NCI-H187 (cell line): Measurements from ENCODE around the gene ELAVL1.
"Not testable (repeated sequence)": the region's sequence is repeated elsewhere in the genome, so short reads cannot be mapped to it uniquely, and the experiment has no call there.

Source experiments
- DNase-seq, 2 experiments: peaks; one replicate each; lab custom pipeline; 2025; lab: John Stamatoyannopoulos, UW

Gene ELAVL1

DNA sequence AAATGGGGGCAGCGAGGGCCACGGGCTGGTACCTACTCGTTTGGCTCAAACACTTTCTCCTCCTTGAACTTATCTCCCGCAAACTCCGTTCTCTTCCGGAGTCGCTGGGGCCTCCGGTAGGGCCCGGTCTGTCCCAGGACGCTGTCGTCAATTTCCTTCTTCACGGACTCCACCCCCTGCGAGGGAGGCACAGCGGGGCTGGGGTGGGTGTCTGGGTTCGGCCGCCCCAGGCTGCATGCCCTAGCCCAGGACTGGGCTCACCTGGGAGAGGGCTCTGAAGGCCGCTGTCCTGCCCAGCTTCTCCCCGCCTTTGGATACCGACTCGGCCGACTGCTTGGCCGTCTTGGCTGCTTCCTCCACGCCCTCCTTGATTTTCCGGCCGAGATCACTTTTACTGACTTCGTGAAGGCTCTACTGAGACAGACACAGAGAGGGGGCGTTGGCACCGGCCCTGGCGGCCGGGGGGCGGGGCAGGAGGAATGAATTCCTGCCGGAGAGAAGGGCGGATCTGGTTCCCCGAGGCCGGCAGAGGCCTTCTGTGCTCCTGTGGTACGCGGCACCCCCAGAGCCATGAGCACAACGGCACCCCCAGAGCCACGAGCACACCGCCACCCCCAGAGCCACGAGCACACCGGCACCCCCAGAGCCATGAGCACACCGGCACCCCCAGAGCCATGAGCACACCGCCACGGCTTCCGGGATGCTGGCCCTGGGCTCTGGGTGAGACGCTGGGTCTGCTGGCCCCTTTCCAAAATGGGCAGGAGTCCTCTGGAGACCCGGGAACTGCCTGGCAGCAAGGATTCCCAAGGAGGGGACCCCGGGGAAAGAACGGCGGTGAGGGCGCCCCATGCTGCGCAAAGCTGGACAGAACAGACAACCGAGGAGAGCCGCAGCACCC is 71.4 kb downstream of the ELAVL1 start:
- no peak for DNase-seq

DNA sequence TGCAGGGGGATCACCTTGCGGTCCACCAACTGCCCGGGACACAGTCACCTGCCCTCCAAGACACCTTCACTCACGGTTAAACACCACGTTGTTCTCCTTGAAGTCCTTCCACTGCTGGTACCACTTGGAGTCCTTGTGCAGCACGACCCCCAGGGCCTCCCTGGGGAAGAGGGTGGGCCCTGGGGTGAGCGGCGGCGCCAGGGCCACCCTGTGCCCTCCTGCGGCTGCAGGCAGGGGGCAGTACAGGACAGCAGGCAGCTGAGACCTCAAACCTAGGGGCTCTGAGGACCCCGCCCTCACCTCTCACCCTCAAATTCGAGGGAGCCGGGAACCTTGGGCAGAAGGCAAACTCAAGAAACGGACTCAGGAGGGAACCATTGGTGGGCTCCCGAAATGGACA is 72.0 kb downstream of the ELAVL1 start:
- no peak for DNase-seq

DNA sequence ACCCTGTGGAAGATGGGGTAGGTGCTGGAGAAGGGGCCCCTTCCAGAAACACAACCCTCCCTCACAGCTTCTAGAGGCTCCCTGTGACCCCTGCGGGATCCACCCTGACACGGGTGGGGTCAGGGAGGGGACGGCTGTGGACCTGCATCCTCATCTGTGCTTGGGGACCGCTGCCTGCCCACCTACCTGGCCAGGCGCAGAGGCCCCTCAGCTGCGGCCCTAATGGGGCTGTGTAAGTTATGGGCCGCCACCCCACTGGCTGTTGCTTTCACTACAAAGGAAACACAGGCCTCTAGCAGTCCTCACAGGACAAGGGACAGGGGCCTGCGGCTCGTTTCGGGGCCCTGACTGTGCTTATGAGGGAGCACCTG is 72.5 kb downstream of the ELAVL1 start:
- no peak for DNase-seq

DNA sequence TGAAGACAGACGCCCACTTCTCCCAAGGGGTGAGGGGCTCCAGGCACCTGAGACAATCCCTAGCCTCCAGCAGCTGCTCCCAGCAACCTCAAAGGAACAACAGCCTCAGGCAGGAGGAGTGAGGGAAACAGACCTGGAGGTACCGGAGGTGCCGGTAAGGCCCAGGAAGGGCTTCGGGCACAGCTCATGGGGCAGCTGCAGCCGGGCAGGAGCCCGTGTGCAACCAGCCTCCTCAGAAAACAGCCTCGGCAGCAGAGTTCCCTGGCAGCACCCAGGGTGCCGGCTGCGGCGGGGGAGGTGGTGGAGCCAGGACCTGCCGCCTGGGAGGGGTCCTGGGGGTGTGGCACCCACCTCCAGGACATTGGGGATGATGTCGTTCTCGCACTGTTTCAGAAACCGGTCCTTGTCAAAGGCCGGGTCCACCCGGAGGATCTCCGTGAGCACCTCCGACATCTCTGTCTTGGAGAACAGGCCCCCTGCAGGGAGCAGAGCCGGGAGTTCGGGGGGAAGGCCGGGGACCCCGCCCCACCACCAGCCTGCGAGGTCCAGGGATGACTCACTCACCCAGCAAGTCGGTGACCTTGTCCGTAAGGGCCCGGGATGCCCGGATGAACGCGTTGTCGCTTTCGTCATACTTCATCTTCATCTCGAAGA is 73.0 kb downstream of the ELAVL1 start:
- no peak for DNase-seq

DNA sequence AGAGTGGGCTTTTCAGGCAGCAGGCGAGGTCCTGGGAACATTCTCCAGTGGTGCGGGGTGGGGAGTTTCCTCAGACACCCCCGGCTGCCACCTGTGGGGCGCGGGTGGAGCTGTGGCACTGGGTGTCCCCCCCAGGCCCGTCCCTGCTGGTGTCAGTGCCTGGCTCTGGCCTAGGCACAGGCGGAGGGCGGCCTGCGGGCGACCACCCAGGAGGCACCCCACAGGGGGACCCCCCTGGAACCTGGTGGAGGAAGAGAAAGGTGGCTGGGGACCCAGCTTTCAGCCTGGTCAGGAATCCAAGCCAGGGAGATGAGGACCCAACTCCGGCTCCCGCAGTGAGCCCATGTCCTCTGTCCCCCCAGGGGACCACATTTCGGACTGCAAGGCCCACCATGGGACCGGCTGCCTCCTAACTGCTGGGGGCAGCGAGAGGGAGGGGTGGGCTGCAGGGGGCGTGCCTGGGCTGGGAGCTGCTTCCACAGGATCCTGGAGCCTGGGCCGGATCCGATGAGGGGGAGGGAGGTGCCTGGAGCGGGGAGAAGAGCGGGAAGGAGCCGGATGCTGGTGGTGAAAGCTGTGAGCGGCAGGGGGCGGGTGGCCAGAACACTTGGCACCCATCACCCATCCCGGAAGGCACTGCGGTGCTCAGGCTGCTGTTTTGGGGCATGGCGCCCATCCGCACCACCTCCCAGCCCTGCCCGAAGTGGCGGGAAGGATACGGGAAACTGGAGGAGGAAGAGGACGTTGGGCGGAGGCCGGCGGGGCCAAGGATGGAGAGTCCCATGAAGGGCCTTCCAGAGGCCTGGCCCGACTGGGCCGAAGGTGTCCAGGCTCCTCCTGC is 74.0 kb downstream of the ELAVL1 start:
- no peak for DNase-seq

DNA sequence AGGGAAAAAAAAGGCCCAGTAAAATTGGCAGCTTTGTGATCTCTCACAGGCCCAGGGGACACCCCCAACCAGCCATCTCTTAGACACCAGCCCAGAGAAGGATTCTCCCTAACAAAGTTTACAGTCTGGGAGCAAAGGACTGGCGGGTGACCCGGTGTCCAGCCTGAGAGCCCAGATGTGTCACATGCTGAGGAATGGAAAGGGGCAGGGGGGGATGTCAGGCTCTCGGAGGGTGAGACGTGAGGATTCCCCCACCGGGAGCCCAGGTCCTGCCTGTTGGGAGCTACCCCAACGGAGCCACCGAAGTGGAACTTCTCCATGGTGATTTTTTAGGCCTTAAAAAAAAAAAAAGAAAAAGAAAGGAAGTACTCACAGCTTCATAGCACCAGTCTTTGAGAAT is 74.7 kb downstream of the ELAVL1 start:
- no peak for DNase-seq

DNA sequence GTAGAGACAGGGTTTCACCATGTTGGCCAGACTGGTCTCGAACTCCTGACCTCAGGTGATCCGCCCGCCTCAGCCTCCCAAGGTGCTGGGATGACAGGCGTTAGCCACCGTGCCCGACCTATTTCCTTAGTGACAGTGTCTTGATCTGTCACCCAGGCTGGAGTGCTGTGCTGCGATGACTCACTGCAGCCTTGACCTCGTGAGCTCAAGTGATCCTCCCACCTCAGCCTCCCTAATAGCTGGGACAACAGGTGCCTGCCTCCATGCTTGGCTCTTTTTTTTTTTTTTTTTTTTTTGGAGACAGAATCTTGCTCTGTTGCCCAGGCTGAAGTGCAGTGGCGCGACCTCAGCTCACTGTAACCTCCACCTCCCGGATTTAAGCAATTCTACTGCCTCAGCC is 75.4 kb downstream of the ELAVL1 start:
- DNase-seq, result not testable (repeated sequence)

DNA sequence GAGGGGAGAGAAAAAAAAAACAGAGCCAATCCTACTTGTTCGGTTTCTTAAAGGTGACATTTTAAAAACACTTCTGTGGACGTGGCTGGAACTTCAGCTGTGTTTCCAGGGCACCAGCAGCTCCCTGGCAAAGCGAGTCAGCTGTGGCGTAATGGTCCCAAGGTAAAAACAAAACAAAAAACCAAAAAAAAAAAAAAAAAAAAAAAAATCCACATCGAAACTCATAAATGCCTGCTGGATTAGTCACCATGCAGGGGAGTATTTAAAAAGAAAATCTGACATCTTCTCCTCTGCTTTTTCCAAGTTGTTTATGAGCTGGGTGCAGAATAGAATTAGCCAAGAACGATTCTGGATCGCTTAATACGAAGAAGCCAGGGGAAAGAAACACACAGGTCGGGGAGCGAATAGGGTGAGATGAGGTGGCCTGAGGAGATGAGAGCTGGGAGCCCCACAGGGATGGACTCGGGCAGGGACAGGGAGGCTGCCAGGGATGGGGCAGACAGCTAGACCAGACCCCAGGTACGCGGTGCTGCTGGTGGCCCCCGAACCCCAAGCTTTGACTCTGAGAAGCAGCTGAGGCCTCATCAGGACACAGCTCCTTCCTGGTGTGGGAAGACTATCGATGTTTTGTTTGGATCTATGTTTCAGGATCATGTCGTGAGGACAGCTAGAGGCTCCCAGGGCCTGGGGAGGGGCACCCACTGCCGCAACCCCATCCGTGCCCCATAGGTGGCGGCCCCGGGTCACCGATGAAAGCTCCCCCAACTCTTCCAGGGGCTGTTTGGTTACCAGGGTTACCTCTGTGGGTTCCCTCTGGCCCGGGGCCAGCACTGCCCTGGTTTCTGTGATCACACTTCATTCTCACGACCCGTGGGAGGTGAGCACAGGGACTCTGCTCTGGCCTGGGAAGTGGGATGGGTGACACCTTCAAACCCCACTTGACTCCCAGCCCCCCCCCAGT is 76.4 kb downstream of the ELAVL1 start:
- no peak for DNase-seq

DNA sequence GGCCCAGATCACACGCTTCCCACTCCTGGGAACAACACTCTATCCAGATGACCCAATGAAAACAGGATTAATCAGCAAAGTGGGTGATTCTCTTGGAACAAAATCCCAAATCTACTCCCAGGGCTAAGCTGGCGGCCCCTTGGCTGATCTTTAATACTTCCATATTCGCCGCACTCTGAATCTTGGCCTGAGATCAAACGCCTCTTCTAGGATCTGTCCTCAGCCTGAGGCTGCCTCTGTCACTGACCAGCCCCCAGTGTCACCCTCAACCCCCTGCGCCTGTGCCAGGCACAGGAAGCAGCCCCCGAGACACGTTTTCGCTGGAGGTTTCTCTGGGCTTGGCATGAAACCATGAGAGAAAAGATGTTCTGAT is 77.1 kb downstream of the ELAVL1 start:
- DNase-seq, result no peak

DNA sequence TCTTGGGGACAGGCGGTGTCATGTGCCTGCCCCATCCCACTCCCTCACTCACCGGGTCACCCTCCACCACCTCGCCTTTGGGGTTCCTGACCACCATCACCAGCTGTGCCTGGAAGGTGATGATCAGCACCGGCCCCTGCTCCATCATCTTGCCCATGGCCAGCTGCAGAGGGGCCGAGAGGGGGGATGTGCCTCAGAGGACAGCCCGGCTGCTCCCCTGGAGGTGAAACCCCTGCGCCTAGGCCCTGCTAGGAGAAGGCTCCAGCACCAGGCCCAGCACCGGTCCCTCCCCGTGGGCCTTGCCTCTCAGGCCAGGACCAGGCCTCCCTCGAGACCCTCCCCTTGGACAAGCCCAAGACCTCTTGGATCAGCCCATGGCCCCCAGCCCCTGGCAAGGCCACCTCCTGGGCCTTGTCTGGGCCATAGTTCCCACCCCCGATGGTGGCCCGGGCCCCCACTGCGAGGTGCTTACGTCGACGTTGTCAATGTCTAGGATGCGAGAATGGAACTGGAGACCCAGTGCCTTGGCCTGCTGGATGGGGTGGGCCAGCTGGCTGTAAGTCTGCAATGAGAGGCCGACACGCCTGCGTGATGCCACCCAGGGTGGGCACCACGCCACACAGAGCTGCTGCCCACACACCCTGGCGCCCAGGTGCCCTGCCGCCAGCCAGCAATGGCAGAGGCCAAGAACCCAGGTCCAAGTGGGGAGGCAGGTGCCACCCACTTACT is 77.7 kb downstream of the ELAVL1 start:
- DNase-seq, result no peak

DNA sequence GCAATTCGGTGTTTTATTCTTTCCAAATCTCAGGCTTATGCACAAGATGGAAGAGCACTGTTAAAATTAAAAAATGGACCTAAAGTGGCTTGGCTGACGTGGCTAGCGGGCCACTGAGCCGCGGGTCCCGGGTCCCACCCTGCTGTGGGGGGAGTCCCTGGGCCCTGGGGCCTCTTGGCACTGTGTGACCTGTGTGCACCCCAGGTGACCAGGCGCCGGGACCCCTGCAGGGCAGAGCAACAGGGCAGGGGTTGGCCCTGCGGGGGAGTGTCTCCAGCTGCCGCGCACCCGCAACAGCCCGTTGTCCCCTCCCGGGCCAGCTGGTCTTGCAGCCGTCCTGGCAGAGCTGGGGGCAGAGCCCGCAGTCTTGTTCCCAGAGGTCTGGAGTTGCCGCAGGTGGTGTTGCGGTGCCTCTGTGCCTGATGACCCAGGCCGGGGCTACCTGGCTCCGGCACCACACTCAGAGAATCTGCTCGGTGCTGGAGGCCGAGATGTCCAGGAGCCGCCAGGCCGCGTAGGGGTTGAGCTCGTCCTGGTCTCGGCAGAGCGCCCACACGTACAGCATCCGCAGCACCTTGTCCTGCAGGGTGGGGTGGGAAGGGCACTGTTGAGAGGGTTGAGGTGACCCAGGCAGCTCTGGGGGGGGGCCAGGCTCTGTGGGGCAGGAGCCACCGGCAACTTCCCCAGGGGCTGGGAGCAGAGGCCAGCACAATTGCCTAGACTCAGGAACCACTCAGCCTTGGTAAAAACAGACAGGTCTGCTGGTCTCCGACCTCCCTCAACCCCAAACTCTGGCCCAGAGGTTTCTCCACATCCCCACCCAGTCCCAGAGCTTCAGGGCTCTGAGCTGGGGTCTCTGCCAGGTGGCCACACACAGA is 78.5 kb downstream of the ELAVL1 start:
- no peak for DNase-seq

DNA sequence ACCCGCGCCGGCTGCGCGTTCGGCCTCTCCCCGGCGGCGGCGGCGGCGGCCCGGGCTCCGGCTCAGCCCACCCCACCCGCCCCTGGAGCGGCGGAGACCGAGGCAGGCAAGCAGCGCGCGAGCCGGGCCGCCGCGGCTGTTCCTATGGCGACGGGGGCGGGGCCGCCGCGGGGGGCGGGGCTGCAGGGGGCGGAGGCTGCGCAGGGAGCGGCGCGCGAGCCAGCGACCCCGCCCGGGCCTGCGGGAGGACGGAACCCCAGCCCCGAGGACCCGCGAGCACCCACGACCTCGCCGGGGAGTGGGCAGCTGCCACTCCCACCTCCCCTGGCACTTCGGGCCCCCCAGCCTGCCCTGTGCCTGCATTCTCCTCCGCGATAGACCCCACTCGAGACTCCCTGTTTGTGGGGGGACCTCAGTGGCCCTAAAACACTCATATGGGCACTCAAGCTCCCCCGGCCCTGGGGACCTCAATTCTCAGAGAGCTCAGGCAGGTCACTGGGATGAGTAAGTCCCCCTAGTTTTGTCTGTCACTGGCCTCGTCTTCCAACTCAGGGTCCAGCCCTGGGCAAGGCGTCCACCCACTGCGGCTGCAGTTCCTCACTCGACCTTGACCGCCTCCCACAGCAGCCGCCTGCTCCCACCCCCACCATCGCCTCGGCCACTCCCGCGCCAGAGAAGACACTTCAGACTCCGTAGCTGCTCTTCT is 79.3 kb downstream of the ELAVL1 start, which contains the start of gene CTXN1:
TSS of gene CTXN1 (minus strand) at position 115 of the 706 bp plus-strand sequence. CDS start 597 bp downstream, outside the sequence.
- peak; percentile 2 to 29 for DNase-seq

DNA sequence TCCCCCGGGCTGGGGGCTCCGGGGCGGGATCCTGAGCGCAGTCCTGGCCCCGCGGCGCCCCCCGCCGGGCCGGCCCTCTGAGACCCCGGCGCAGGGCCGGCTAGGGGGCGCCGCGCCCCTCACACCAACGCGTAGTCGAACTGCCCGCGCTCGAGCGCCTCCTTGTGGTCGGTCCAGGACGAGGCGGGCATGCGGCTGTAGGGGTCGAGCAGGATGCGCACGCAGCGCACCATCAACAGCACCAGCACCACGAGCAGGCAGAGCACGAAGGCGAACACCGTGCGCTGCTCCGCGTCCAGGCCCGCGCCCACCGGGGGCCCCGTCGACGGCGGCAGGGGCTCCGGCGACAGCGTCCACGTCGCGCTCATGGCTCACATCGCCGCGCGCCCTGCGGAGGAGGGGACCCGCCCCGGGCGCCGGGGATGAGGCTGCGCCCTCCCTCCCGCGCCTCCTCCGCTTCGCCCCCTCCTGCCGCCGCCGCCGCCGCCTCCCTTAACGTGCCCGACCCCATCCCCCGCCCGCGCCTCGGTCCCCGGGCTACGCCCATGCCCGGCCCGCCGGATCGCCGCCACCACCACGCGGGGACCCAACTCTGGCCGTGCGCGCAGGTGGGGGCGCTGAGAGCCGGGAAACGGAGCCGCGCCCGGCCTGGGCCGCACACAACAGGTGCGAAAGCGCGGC is 80.1 kb downstream of the ELAVL1 start:
- no peak for DNase-seq

DNA sequence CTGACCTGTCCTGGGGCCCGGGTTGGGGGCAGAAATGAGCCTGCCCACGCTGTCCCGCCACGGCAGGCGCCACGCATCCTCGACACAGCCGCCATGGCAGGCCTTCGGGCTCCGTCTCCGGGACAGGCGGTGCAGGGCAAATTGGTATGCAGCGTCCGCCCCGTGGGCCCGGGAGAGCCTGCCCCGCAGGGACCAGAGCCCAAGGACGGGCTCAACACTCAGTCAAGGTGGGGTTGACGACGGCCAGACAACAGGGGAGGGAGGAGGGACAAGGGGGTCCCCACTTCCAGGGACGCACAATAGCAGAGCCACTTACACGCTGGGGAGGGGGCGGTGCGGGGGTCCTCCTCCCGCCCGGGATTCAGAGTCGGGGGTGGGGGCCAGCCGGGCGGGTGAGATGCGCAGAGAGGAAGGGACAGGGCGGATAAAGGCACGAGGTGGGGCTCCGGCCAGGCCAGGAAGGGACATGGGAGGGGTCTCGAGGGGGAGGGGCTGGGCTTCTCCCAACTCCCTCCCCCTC is 80.7 kb downstream of the ELAVL1 start:
- DNase-seq, result no peak

DNA sequence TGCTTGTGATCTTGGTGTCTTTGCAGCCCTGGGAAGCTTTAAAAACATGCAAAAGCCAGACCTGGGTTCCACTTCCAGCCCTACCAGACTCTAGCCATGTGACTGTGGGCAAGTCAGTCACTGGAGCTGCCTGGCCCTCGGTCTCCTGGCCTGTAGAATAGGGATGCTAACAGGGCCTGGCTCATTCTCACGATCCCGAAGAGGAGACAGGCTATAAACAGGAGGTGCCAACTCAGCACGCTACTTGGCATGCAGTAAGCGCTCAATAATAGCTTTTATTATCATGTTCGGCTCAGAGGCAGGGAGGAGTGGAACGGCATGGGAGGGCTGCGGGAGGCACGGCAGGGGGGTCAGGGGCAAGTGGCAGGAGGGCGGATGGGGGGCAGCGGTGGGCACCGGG is 81.2 kb downstream of the ELAVL1 start:
- no peak for DNase-seq

DNA sequence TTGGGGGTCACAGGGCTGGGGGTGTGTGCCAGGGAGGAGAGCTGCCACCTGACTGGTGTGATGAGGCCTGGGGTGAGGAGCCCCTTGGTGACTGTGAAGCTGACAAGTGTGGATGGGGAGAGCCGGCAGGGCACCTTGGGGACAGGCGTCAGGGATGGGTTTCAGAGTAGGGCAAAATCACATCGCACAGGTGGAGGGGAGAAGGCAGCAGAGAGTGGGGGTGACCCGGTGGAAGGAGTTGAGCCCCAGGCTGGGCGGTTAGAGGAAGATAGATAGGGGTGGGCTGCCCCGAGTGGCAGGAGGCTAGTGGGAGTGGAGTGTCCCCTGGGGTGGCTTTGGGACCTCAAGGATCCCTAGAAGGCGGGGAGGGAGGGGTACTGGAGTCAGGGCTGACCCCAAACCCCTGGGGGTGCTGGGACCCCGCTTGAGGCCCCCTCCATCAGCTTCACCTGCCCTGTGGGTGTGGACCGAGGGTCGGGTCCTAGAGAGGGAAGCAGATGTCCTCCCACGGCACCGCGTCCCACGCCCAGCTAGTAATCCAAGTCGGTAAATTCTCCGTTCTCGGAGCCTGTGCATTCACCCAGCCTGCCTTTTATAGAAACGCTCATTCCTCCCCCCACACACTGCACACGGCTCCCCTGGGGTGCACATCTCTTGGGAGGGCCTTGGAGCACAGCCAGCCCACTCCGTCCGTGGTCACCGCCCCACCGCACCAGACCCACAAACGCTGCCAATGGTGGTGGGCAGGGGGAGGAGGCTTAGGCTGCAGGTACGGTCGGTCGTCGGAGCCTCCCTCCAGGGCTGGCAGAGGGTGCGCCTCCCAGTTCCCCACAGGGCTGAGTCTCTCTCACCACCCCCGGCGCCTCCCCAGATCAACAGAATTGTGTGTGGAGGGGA is 81.9 kb downstream of the ELAVL1 start:
- DNase-seq, result no peak

DNA sequence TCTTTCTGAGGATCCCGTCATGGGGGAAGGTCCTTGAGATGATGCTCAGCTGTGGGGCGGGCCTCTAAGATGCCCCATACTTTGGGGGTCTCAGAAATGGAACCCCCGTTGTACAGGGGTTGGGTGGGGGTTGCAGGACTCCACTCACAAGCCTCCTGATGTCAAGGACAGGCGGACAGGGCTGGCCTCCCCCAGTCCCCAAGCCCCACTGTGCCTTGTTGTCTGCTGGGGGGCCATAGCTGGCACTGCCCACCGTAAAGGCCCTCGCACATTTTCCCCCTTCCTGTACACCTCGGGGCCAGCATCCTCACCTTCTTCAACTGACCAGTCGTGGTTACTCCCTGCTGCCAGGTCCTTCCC is 82.6 kb downstream of the ELAVL1 start:
- no peak for DNase-seq
